Posterior cingulate gyrus (tissue), 11 donors: ENCODE measurements around the gene KRT14.

ENCODE experiments used
- DNase-seq, 10 donors: peaks; one replicate each; pipeline versions ENCODE4 v3.0.0 to v3.0.0-alpha.2; 2020 to 2021; ENCODE audit warnings: mixed read lengths in 3 of 10
- intact Hi-C: fragments of 100-400 bp; cut with DNase I; formaldehyde crosslinking; loops from one replicate; pipeline ENCODE4 v1.15.1; 2023

The KRT14 gene

GRCh38 chr17:41537614-41537954, 49.1 kb downstream of the KRT14 start:
- peak in 2 of 10 donors; percentile 29 to 55 for DNase-seq
- intact Hi-C loops, result no loop called here

- peak in 2 of 10 donors; percentile 59 to 68 for DNase-seq
- intact Hi-C loops, result no loop called here
Measured at GRCh38 chr17:41536741-41537613, 49.7 kb downstream of the KRT14 start.

GRCh38 chr17:41535764-41536481, 50.8 kb downstream of the KRT14 start:
- DNase-seq, result peak in 2 of 10 donors; percentile 59 to 76
- intact Hi-C loops, result no loop called here

GRCh38 chr17:41534899-41535546, 51.7 kb downstream of the KRT14 start:
- peak in 2 of 10 donors; percentile 27 to 55 for DNase-seq
- intact Hi-C loops, result no loop called here

- peak in 1 of 10 donors; percentile 19 for DNase-seq
- intact Hi-C loops, result no loop called here
Measured at GRCh38 chr17:41533613-41534012, 53.1 kb downstream of the KRT14 start.

GRCh38 chr17:41532947-41533570, 53.6 kb downstream of the KRT14 start:
- DNase-seq, result peak in 1 of 10 donors; percentile 29
- intact Hi-C loops, result no loop called here
